GM18907 (cell line): ENCODE measurements around the gene SRPK1.

ENCODE experiments used
- ATAC-seq: cut with Tn5 transposase; IDR thresholded peaks from one replicate; pipeline ENCODE4 v1.9.1; 2021; ENCODE audit warnings: mild to moderate bottlenecking, moderate library complexity; ENCODE audit not compliant: unreplicated experiment

The SRPK1 gene

DNA sequence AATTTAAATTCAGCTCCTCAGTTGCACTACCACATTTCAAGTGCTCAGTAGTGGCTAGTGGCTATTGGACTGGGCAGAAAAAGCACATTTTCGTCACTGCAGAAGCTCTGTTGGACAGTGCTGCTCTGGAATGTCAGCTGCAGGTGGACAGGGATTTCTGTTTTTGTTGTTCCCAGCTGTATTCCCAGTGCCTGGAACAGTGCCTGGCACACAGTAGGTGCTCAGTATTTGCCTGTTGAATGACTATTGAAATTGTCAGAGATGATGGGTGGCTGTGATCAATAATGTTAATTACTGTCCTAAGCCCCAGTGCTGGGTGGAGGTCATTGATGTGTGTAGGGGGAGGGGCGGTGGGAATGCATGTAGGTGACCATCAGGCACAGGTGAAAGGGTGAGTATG lies 134.6 kb downstream of the SRPK1 start:
- ATAC-seq = no peak

DNA sequence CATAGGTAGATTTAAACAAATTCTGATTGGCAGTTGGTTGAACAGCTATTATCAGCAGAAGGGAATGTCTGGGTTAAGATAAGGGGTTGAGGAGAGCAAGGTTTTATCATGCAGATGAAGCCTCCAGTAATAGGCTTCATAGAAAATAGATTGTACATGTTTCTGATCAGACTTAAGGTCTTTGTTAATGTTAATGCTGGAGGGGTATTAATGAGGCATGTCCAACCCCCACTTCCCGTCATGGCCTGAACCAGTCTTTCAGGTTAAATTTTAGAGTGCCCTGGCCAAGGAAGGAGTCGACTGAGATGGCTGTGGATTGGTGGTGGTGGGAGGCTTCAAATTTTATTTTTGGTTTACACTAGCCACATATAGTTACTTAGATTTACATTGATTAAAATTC lies 136.7 kb downstream of the SRPK1 start:
- ATAC-seq = no peak
